Measurements from ENCODE around the gene RCN1. TPM values are rescaled to one million over a fixed set of nuclear protein-coding genes. Genes with fewer than 3 reads are reported as not detected.

RCN1 gene
- polyA plus RNA-seq, 2 of the 4 experiments (the other 2 are of a cell fraction) = 191 to 234 TPM

GRCh38 chr11:32088117-32088941 is 2.5 kb upstream of the RCN1 start (continued):
- no peak for TF ChIP-seq ELK1 (IDR thresholded peaks at IDR 0.05; ENCODE audit: low read depth, low read length)
- TF ChIP-seq PBX3 (IDR thresholded peaks at IDR 0.05) = no peak

- H3K4me1 ChIP-seq = peaks cover 25% of the 10 kb centered on the region
- POLR2A ChIA-PET = interaction anchor here (2.2 kb wide), 1 partner anchor 45 kb away, joined by 7 read pairs; no protein-coding TSS in a partner anchor
- ATAC-seq (no peak), DNase-seq (ENCODE audit: low read depth in 1 of 2, low spot score in 1 of 2) (no peak), FAIRE-seq (no peak)
- TF ChIP-seq PHF8 (IDR thresholded peaks at IDR 0.05; ENCODE audit: borderline replicate concordance, low read depth) (no peak), E2F6 (IDR thresholded peaks at IDR 0.05; ENCODE audit: borderline replicate concordance, low read depth) (no peak), ATOH8 (CRISPR knock-in tag; IDR thresholded peaks at IDR 0.05; ENCODE audit: low read depth) (no peak), CBX8 (IDR thresholded peaks at IDR 0.05) (no peak), MAX (IDR thresholded peaks at IDR 0.05) (no peak), NR3C1 (IDR thresholded peaks at IDR 0.05) (no peak), CEBPB (IDR thresholded peaks at IDR 0.05) (no peak), ZSCAN20 (CRISPR knock-in tag; IDR thresholded peaks at IDR 0.05) (no peak), HMGXB4 (CRISPR knock-in tag; IDR thresholded peaks at IDR 0.05; ENCODE audit: borderline replicate concordance) (no peak), HOXA7 (CRISPR knock-in tag; IDR thresholded peaks at IDR 0.05) (no peak), RCOR1 (IDR thresholded peaks at IDR 0.05; ENCODE audit: low read depth, low read length) (no peak), MYC (IDR thresholded peaks at IDR 0.05; ENCODE audit: borderline replicate concordance, low read length) (no peak)
- 96% methylated on average over 4 of the region's 4 CpGs for WGBS (ENCODE audit: missing lambda C conversion rate)
- H3K27ac ChIP-seq = peak overlapping the region; percentile 97 to 100
- peak overlapping the region; percentile 73 for H3K4me3 ChIP-seq
- no peaks in the 10 kb centered on the region for H3K9me3 ChIP-seq
- CTCF ChIA-PET = no interaction called here
- H3K4me2 ChIP-seq = peak overlapping the region; percentile 94
These were observed 1.8 kb downstream of the RCN1 start for GRCh38 chr11:32092581-32093170.

GRCh38 chr11:32094923-32095322 is 4.0 kb downstream of the RCN1 start:
- WGBS (ENCODE audit: missing lambda C conversion rate) = 89% methylated on average over 1 of the region's 1 CpG
- CTCF ChIA-PET = no interaction called here
- Histone ChIP-seq H3K27ac (no peak overlapping the region), H3K4me3 (no peak overlapping the region), H3K4me1 (peaks cover 14% of the 10 kb centered on the region), H3K9me3 (no peaks in the 10 kb centered on the region), H3K4me2 (no peak overlapping the region)
- POLR2A ChIA-PET = no interaction called here
- DNase-seq (ENCODE audit: low read depth in 1 of 2, low spot score in 1 of 2) (no peak), ATAC-seq (no peak), FAIRE-seq (no peak)
- TF ChIP-seq NFE2L2 (conservative IDR thresholded peaks at IDR 0.05; ENCODE audit: low read length) (no peak), RAD21 (conservative IDR thresholded peaks at IDR 0.05 in 1 of 2, IDR thresholded peaks at IDR 0.05 in 1 of 2) (no peak), ZC3H11A (IDR thresholded peaks at IDR 0.05) (no peak), SREBF2 (IDR thresholded peaks at IDR 0.05) (no peak), CHD2 (IDR thresholded peaks at IDR 0.05; ENCODE audit: low read length, partially characterized antibody) (no peak), MAZ (IDR thresholded peaks at IDR 0.05; ENCODE audit: borderline replicate concordance, low read depth, low read length) (no peak), SMC3 (IDR thresholded peaks at IDR 0.05) (no peak), POLR2AphosphoS2 (conservative IDR thresholded peaks at IDR 0.05; ENCODE audit: low read length) (no peak), RNF2 (IDR thresholded peaks at IDR 0.05; ENCODE audit: borderline replicate concordance, low read depth) (no peak)

Data from A549 (cell line).